ENCODE measurements around the gene YWHAG.

The YWHAG gene

DNA sequence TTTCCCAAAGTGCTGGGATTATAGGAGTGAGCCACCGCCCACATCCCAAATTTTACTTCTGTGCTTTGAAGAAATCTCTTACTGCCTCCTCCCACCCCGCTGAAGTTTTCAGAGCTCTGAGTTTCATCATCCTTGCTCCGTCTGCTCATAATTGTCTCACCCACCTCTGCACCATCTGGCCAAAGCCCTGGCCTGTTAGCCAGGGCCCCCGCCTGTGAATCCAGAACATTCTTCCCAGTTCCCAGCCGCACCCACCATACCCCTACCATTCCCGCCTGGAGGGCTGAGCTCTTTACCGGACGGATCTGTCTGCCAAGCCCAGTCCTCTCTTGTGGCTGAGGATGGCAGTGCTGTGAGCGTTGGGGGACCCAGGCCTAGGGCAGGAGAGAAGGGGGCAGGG is 36.2 kb upstream of the YWHAG start:
- Histone ChIP-seq H3K4me3 (ENCODE audit: low read length) (no peak overlapping the region), H3K36me3 (ENCODE audit: control insufficient read depth, low read length) (no peaks in the 10 kb centered on the region), H3K79me2 (ENCODE audit: control insufficient read depth, low read length) (no peaks in the 10 kb centered on the region), H3K4me2 (ENCODE audit: low read length) (no peak overlapping the region), H3K4me1 (ENCODE audit: control insufficient read depth, low read length) (peaks cover 36% of the 10 kb centered on the region), H3K27me3 (ENCODE audit: control insufficient read depth, low read length) (0 out of 2 replicates have a peak, but pooled peaks cover 4% of the 10 kb centered on the region), H3F3A (ENCODE audit: control insufficient read depth, insufficient read depth) (peaks cover 5% of the 10 kb centered on the region; the same call in 1 of the 2 replicates), H3K9me3 (ENCODE audit: control insufficient read depth, insufficient read depth, low read length) (no peaks in the 10 kb centered on the region), H3K9me2 (replicated peaks; ENCODE audit: control insufficient read depth, low read length) (no peaks in the 10 kb centered on the region), H3K27ac (ENCODE audit: low read depth, low read length) (no peak overlapping the region), H4K20me1 (ENCODE audit: control insufficient read depth, insufficient read depth, low read depth, low read length) (no peaks in the 10 kb centered on the region)
- TF ChIP-seq, protein P1, sequence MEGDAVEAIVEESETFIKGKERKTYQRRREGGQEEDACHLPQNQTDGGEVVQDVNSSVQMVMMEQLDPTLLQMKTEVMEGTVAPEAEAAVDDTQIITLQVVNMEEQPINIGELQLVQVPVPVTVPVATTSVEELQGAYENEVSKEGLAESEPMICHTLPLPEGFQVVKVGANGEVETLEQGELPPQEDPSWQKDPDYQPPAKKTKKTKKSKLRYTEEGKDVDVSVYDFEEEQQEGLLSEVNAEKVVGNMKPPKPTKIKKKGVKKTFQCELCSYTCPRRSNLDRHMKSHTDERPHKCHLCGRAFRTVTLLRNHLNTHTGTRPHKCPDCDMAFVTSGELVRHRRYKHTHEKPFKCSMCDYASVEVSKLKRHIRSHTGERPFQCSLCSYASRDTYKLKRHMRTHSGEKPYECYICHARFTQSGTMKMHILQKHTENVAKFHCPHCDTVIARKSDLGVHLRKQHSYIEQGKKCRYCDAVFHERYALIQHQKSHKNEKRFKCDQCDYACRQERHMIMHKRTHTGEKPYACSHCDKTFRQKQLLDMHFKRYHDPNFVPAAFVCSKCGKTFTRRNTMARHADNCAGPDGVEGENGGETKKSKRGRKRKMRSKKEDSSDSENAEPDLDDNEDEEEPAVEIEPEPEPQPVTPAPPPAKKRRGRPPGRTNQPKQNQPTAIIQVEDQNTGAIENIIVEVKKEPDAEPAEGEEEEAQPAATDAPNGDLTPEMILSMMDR (IDR thresholded peaks at IDR 0.05; ENCODE audit: low read depth, low read length, poor library complexity, severe bottlenecking), result no peak
- TF ChIP-seq EZH2phosphoT487 (IDR thresholded peaks at IDR 0.05; ENCODE audit: borderline replicate concordance, low read length), result no peak

DNA sequence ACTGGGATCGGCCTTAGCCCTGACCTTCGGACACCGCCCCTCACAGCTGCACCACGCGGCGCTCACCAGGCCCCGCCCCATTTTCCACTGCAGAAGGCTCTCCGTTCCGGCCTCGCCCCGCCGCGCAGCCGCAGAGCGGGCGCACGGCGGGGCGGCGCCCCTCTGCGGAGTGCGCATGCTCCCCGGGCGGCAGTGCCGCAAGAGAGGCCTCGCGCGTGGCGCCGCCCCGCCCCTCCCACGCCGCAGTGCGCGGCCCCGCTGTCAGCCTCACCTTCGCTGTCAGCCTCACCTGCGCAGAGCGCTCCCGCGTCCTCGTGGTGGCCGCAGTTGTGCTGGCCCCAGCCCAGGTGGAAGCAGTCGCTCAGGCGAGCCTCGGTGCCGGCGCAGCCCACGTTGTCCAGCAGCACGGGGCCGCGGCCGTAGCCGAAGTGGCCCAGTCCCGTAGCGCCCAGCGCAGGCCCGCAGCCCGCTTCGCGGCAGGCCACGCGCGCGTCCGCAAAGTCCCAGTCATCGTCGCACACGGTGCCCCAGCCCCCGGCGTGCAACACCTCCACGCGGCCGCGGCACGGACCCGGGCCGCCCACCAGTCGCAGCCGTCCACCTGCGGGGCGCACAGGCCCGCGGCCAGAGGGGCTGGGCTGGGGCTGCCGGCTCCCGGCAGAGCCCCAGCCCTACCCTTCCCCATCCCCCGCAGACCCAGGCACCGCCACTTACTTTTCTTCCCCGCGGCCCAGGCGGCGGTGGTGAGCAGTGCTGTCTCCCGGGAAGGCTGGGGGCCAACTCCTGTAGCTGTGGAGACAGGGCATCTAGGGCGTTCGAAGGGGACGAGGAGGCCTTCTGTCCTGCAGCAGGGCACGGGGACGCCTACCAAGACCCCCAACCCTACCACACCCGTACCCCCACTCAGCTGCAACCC is 34.6 kb upstream of the YWHAG start:
- Histone ChIP-seq H3K9me3 (ENCODE audit: control insufficient read depth, insufficient read depth, low read length) (no peaks in the 10 kb centered on the region), H3F3A (ENCODE audit: control insufficient read depth, insufficient read depth) (peaks cover 5% of the 10 kb centered on the region; the same call in 1 of the 2 replicates), H3K27me3 (ENCODE audit: control insufficient read depth, low read length) (0 out of 2 replicates have a peak, but pooled peaks cover 4% of the 10 kb centered on the region), H3K4me3 (ENCODE audit: low read length) (peak overlapping the region; percentile 89), H3K4me1 (ENCODE audit: control insufficient read depth, low read length) (peaks cover 41% of the 10 kb centered on the region), H3K27ac (ENCODE audit: low read depth, low read length) (no peak overlapping the region), H3K36me3 (ENCODE audit: control insufficient read depth, low read length) (no peaks in the 10 kb centered on the region), H3K79me2 (ENCODE audit: control insufficient read depth, low read length) (no peaks in the 10 kb centered on the region), H3K4me2 (ENCODE audit: low read length) (peak overlapping the region; percentile 99), H3K9me2 (replicated peaks; ENCODE audit: control insufficient read depth, low read length) (no peaks in the 10 kb centered on the region), H4K20me1 (ENCODE audit: control insufficient read depth, insufficient read depth, low read depth, low read length) (no peaks in the 10 kb centered on the region)
- TF ChIP-seq, protein P1 (IDR thresholded peaks at IDR 0.05; ENCODE audit: low read depth, low read length, poor library complexity, severe bottlenecking), result no peak
- no peak for TF ChIP-seq EZH2phosphoT487 (IDR thresholded peaks at IDR 0.05; ENCODE audit: borderline replicate concordance, low read length)

DNA sequence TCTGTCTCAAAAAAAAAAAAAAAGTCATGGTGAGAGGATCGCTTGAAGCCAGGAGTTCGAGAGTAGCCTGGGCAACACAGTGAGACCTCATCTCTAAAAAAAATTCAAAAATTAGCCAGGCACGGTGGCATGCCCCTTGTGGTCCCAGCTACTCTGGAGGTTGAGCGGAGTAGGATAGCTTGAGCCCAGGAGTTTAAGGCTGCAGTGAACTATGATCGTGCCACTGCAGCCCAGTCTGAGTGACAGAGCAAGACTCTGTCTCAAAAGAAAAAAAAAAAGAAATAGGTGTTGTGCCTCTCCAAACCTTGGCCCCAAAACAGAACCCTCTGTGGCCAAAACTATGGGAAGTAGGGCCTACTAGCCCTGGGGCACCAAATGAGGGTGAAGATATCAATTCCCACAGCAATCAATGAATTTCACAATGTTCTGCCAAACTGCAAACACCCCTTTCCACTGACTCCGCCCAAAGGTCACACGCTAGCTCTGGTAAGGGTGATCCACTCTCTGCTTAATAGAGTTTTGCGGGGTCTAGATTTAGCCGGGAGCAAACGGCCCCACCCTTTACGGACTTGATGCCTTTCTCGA is 33.8 kb upstream of the YWHAG start:
- H3K9me2 ChIP-seq (replicated peaks; ENCODE audit: control insufficient read depth, low read length), result no peaks in the 10 kb centered on the region
- no peaks in the 10 kb centered on the region for H3K9me3 ChIP-seq (ENCODE audit: control insufficient read depth, insufficient read depth, low read length)
- H3K4me1 ChIP-seq (ENCODE audit: control insufficient read depth, low read length), result peaks cover 39% of the 10 kb centered on the region
- peak overlapping the region; percentile 99 for H3K4me2 ChIP-seq (ENCODE audit: low read length)
- H3K4me3 ChIP-seq (ENCODE audit: low read length), result peak overlapping the region; percentile 89
- peaks cover 5% of the 10 kb centered on the region; the same call in 1 of the 2 replicates for H3F3A ChIP-seq (ENCODE audit: control insufficient read depth, insufficient read depth)
- H3K36me3 ChIP-seq (ENCODE audit: control insufficient read depth, low read length), result no peaks in the 10 kb centered on the region
- 0 out of 2 replicates have a peak, but pooled peaks cover 4% of the 10 kb centered on the region for H3K27me3 ChIP-seq (ENCODE audit: control insufficient read depth, low read length)
- TF ChIP-seq, protein P1 (IDR thresholded peaks at IDR 0.05; ENCODE audit: low read depth, low read length, poor library complexity, severe bottlenecking), result no peak
- no peak for TF ChIP-seq EZH2phosphoT487 (IDR thresholded peaks at IDR 0.05; ENCODE audit: borderline replicate concordance, low read length)
- no peak overlapping the region for H3K27ac ChIP-seq (ENCODE audit: low read depth, low read length)
- H4K20me1 ChIP-seq (ENCODE audit: control insufficient read depth, insufficient read depth, low read depth, low read length), result no peaks in the 10 kb centered on the region
- H3K79me2 ChIP-seq (ENCODE audit: control insufficient read depth, low read length), result no peaks in the 10 kb centered on the region

Data from DOHH2 (cell line).